Retinal pigment epithelial cell (primary cell): ENCODE measurements around the gene MARCHF2.

Experiments used
- DNase-seq: peaks from one replicate; pipeline ENCODE4 v3.0.0-alpha.2; 2010; ENCODE audit warnings: low read depth
- H3K4me3 ChIP-seq: 2 replicates; pipeline ENCODE4 v1.5.1; 2011; ENCODE audit warnings: mild to moderate bottlenecking, low read length, control low read depth, moderate library complexity
- CTCF ChIP-seq: conservative IDR thresholded peaks from 2 replicates; pipeline ENCODE4 v1.5.1; 2011; ENCODE audit warnings: low read depth, low read length, control low read depth, inconsistent platforms

Gene MARCHF2

GRCh38 chr19:8445488-8446001 is 32.4 kb downstream of the MARCHF2 start:
- no peak for TF ChIP-seq CTCF
- DNase-seq: no peak
- peak overlapping the region; percentile 85 for H3K4me3 ChIP-seq

DNA sequence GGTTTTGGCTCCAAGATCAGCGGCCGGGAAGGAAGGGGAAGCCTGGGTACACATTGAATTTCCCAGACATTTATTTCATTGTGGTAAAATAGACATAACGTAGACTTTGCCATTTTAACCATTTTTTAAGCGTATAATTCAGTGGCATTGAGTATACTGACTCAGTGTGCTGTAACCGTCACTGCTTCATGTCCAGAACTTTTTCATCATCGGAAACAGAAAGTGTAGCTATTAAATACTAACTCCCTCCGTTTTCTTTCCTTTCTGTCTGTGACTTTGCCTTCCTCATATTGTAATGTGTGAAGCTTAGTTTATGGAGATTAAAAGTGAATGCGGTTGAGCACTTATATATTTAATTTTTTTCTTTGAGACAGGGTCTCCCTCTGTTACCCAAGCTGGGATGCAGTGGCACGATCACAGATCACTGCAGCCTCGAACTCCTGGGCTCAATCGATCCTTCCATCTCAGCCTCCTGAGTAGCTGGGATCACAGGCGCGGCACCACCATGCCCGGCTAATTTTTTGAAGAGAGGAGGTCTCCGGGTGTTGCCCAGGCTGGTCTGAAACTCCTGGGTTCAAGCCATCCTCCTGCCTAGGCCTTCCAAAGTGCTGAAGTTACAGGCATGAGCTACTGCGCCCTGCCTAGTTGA is 33.1 kb downstream of the MARCHF2 start:
- DNase-seq: no peak
- H3K4me3 ChIP-seq: peak overlapping the region; percentile 85

DNA sequence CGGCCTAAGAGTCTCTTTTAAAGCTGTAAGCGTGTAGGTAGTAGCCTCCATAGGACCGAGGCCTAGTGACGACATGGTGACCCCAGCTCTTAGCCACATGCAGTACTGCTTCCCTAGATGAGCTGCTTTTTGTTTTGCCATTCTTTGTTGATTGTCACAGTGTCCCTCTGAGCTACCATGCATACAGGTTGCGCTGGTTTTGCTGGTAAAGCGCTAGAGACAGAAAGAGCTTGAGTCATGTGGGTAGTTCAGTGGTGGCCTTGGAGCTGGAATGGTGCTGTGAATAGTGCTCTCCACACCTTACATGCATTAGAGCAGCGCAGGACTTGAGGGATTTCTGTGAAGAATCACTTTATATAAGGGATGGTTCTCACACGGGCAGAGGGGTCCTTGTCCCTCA is 36.7 kb downstream of the MARCHF2 start:
- no peak for DNase-seq
- no peak for TF ChIP-seq CTCF
- no peak overlapping the region for H3K4me3 ChIP-seq

More for the DNA sequence above, 33.1 kb downstream of the MARCHF2 start:
- TF ChIP-seq CTCF: no peak

- no peak for TF ChIP-seq CTCF
- DNase-seq: no peak
- no peak overlapping the region for H3K4me3 ChIP-seq
Measured at GRCh38 chr19:8451377-8451776, 38.3 kb downstream of the MARCHF2 start.

GRCh38 chr19:8451885-8452284 is 38.8 kb downstream of the MARCHF2 start:
- DNase-seq: peak; percentile 69
- no peak for TF ChIP-seq CTCF
- H3K4me3 ChIP-seq: no peak overlapping the region

GRCh38 chr19:8452446-8453123 is 39.5 kb downstream of the MARCHF2 start:
- TF ChIP-seq CTCF: no peak
- DNase-seq: no peak
- H3K4me3 ChIP-seq: no peak overlapping the region

DNA sequence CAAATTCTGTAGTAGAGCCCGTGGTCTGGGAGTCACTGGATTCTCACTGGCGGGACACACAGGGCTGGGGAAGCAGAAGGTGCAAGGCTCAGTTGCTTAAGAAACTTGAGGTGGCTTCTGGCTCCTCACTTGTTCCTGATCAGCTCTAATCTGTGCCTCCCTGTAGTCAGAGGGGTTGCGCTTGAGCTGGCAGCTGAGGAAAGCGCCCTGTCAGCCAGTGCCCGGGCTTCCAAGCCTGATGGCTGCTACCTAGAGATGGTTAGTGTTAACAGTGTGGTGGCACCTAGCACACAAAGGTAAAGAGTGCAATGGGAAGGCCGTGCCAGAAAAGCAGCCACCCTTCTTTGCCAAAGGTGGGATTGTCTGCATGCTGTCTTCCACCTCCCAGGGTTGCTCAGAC is 40.5 kb downstream of the MARCHF2 start:
- no peak for TF ChIP-seq CTCF
- H3K4me3 ChIP-seq: no peak overlapping the region
- DNase-seq: no peak
